Measurements from ENCODE around the gene PRKD2. TPM values are rescaled to one million over a fixed set of nuclear protein-coding genes. Genes with fewer than 3 reads are reported as not detected.
"Not testable (repeated sequence)": the region's sequence is repeated elsewhere in the genome, so short reads cannot be mapped to it uniquely, and the experiment has no call there.

Gene PRKD2
- total RNA-seq, 1 donor from 2014 or later, result 5.2 TPM

DNA sequence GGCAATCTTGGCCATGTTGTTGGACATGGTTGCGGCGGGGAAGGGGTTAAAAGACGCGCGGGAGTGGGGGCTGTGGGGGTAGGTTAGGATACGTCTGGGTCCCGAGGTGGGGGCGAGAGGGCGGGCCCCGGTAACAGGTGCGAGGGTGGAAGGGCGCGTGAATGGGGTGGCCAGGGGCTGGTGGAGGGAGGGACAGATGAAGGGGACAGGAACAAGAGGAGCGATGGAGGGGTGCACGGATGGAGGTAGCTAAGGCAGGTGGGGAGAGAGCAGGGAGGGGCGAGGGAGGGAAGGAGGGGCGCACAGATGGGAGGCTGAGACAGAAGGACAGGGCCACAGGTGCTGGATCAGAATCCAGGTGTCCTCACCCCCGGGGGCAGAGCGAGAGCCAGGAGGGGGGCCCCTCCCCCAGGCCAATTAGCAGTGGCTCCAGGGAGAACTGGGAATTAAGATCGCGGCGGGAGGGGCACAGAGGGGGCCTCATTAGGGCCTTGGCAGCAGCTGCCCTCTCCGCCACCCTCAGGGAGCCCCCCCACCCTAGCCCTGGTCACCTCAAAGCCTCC lies 82.2 kb downstream of the PRKD2 start:
- DNase-seq (ENCODE audit: low read depth), result no peak

DNA sequence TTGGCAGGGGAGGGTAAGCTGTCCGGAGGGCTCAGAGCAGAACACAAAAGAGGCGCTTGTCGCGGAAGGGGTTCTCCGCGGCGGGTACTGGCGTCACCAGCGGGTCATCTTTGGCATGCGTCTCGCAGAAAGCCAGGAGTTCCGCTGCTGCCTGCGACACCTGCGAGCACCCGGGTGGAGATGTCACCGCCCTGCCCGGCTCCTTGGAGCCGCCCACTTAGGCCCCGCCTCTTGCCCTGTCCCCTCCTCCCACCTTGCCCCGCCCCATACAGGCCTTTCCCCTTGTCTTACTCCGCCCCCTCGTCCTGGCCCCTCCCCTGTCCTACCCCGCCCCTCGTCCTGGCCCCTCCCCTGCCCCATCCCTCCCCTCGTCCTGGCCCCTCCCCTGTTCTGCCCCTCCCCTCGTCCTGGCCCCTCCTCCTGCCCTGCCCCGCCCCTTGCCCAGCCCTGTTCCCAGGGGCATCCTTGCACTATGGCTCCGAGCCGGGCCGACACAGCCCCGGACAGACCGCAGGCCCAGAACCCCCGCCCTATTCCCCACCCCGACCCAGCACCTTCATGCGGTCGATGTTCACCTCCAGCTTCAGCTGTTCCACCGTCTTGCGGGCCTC lies 82.8 kb downstream of the PRKD2 start:
- peak; percentile 49 for DNase-seq (ENCODE audit: low read depth)

DNA sequence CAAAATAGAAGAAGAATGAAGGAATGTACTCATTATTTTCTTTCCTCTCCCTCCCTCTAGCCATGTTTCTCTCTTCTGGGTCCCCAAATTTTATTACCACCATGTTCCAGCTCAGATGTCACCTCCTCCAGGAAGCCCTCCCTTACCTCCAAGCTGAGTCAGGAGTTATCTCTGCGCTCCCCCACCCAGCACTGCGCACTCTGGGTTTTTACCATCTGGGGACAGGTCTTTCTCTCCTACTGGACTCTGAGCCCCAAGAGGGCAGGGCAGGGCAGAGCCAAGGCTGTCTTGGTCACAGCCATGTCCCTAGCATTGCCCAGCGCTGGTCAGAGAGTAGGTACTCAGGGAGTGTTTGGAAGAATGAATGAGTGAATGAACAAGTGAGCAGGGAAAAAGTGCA lies 83.8 kb downstream of the PRKD2 start:
- DNase-seq (ENCODE audit: low read depth), result no peak

DNA sequence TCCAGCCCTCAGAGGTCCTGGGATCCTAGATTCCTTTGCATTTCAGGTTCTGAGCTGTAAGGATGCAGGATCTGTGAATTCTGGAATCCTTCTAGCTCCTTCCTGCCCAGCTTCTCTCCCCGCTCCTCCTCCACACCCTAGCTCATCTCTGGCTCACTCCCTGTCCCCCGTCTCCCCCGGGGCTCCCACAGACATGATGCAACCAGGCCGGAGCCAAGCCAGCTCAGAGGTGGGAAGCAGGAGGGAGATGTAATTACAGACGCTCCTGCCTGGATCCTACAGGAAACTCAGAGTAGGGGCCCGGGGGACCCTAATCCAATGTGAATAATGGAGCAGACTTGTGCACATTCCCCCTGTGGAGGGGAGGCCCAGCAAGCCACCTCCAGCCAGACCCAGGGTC lies 85.4 kb downstream of the PRKD2 start:
- no peak for DNase-seq (ENCODE audit: low read depth)

DNA sequence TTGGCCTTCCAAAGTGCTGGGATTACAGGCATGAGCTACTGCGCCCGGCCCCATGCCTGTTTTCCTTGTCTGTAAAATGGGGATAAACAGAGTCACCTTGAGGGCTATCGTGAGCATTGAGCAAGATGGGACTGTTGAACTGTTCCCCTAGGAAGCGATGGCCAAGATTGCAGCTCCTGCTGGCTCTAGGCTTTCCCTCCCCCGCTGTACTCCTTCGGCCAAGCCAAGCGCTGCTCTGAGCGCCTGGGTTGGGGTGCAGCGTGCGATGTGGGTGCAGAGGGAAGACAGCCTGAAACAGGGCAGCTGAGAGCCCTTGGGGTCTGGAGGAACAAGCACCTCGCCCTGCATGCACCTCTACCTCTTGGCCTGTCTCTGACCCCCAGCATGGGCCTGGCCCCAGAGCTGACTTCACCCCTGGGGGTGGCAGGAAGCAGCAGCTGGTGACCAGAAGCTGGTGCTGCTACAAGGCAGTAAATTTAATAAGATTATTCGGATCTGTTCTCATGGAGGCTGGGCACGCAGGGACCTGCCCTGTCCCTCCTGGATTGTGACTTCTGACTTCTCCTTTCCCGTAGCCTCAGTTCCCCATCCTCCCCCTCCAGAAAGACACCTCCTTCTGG lies 86.2 kb downstream of the PRKD2 start:
- no peak for DNase-seq (ENCODE audit: low read depth)

DNA sequence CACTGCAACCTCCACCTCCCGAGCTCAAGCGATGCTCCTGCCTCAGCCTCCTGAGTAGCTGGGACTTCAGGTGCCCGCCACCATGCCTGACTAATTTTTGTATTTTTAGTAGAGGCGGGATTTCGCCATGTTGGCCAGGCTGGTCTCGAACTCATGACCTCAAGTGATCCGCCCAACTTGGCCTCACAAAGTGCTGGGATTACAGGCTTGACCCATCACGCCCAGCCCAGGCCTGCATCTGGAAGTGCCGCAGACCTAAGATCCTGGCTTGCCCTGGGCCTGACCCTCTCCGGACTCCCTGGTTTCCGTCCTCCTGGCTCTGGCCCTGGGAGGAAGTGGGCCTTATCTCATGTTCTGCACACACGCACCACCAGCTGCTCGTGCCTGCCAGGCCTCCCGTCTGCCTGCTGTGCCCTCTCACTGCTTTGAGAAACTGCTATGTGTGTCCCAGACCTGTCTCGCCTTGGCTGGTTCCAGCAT lies 87.3 kb downstream of the PRKD2 start:
- no peak for DNase-seq (ENCODE audit: low read depth)

DNA sequence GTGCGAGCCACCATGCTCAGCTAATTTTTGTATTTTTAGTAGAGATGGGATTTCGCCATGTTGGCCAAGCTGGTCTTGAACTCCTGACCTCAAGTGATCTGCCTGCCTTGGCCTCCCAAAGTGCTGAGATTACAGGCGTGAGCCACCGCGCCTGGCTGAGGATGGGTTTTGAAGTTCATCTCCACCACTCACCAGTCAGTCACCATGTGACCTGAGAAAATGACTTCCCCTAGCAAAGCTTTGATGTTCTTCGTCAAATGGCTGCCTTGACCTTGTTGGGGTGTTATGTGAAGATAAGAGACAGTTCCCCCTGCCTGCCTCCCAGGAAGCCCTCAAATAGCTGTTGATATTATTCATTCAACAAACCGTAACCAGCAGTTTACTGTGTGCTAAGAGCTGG lies 87.9 kb downstream of the PRKD2 start:
- DNase-seq (ENCODE audit: low read depth), result not testable (repeated sequence)

DNA sequence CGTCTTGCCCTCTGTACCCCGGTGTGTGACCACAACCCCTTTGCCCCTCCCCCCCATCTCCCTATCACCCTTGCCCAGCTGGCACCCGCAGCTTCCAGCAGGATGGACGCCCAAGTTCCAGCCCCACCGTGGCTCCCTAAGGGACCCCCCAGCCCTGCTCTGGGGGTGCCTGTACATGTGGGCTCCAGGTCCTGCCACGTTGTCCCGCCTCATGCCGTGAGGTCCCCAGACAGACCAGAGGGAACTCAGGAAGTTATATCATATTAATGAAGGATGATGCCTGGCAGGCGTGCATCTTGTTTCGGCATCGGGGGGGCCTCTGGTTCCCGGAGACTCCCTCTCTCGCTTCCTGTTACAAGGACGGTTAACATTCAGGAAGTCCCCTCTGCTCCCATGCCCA lies 90.5 kb downstream of the PRKD2 start:
- DNase-seq (ENCODE audit: low read depth), result no peak

DNA sequence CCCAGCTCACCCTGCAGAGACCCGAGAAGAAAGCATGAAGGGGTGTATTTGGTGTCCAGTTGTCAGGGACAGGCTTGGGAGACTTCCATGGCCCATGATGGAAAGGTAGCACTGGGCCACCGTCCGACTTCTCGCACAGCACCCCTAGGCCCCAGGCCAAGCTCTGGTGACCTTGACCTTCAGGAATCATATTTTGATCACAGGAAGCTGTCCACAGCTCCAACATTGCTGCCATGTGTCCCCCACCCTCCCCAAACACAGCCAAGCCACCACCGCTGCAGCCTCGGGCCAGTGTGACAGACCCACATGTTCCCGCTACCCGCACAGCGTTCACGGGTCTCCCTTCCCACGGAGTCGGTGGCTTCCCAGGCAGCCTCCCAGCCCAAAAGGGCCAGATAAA lies 91.2 kb downstream of the PRKD2 start:
- DNase-seq (ENCODE audit: low read depth), result no peak

DNA sequence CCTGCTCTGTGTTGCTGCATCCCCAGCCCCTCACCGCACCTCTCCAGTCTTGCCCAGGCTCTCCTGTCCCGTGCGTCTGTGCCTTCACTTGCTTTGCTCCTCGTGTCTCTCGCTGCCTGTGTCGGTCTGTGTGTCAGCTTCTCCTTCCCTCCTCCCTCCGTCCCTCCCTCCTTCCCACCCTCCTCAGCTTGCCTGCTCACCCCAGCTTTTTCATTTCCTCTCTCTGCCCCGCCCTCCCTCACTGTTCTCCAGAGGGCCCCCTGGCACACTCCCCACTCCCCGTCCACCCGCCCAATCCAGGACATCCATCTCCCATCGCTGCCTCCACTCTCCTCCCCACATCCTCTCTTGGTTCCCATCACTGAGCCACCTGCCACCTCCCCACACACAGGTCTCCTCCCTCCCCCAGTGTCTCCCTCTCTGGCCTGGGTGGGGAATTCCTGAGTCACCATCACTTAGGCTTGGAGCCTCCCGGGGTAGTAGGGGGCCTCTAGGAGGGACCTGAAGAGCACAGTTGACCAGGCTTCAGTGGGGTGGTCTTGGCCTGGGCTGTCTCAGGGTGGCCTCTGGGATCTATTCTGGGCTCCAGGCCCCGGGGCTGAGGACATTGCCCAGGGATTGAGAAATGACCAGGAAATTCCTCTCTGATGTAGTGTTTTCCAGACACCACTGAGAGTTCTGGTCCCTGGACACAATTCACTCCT lies 91.8 kb downstream of the PRKD2 start, which contains the start of gene PTGIR:
Gene PTGIR, minus strand, starts transcription at position 132 of the 704 bp plus-strand sequence. CDS start 864 bp downstream, outside the sequence.
- DNase-seq (ENCODE audit: low read depth), result no peak

MicroRNAs encoded within 50 kb of the gene (microRNA counts, 767-probe panel; counts per million panel counts)
- not detected for microRNA hsa-miR-320e

Small RNA genes lying within 50 kb of the gene (microRNA-seq; reads per million reads assigned to microRNA genes)
- gene MIR320E, result 0.97 reads per million

Other genes starting within 250 kb of the PRKD2 start
- gene PNMA8A, start 245.6 kb downstream of the PRKD2 start, total RNA-seq, result 89.0 and 102 TPM in 2 replicates
- gene PNMA8B, start 221.2 kb downstream of the PRKD2 start, total RNA-seq, result 0.03 and 0.16 TPM in 2 replicates
- 85.6 and 87.7 TPM in 2 replicates for gene CALM3, start 115.8 kb downstream of the PRKD2 start, total RNA-seq
- gene PTGIR, start 92.0 kb downstream of the PRKD2 start, total RNA-seq, result 0.24 TPM in 1 of 2 replicates, not detected in the other
- not detected in 2 replicates for gene GNG8, start 80.9 kb downstream of the PRKD2 start, total RNA-seq
- 3.9 and 5.9 TPM in 2 replicates for gene DACT3, start 55.9 kb downstream of the PRKD2 start, total RNA-seq
- gene FKRP, start 28.9 kb upstream of the PRKD2 start, total RNA-seq, result 19.2 and 24.8 TPM in 2 replicates
- 75.0 and 82.5 TPM in 2 replicates for gene STRN4, start 29.3 kb upstream of the PRKD2 start, total RNA-seq
- 32.8 and 49.0 TPM in 2 replicates for gene SLC1A5, start 71.5 kb upstream of the PRKD2 start, total RNA-seq
- gene AP2S1, start 133.7 kb upstream of the PRKD2 start, total RNA-seq, result 82.3 and 89.0 TPM in 2 replicates
- 30.5 and 31.0 TPM in 2 replicates for gene ARHGAP35, start 143.9 kb upstream of the PRKD2 start, total RNA-seq